ENCODE measurements around the gene KLF11.

KLF11 gene

DNA sequence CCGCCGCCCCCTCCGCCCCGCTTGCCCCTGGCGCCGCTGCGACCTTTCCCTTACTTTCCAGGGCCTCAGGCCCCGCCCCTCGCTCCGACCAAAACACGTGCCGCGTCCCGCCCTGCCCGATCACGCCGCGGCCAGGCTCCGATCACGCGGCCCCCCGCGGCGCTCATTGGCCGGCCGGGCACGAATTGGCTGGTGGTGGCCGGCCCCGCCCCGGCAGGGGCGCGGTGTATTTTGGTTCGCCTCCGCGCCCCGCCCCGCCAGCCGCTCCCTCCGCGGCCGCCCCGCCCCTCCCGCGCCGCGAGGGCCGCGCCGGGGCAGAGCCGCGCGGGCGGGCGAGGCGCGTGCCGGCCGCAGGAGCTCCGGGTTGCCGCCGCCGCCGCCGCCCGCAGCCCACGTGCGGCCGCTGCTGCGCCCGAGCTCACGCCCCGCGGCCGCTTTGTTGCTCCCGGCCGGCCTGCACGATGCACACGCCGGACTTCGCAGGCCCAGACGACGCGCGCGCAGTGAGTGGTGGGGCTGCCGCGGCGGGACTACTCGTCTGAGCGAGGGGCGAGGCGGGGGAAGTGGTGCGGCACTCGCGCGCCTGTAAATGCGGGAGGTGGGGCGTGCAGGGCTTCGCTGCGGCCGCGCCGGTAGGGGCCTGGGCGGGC is at the start of gene KLF11:
KLF11 (plus strand) TSS at position 295 of the 650 bp plus-strand sequence; CDS start at position 462, 167 bp downstream.
- peak; percentile 61 for DNase-seq (ENCODE audit: low read depth)

DNA sequence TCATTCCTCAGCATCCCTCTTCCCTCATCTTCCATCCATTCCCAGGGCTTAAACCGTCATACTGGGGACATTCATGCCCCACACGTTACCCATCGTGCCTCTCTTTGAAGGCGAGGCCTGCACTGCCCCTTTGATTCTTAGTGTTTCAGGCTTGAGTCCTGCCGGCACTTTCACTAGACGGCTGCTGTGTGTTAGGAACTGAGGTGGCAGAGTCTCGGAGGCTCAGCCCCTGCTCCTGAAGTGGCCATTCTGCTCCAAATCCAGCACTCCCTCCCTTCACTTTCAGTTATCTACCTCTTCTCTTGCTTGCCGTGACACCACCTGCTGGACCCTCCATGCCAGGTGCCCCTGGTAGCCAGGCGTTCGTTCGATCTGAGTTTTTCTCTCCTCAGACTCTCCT is 48.9 kb upstream of the KLF11 start:
- no peak for DNase-seq (ENCODE audit: low read depth)

DNA sequence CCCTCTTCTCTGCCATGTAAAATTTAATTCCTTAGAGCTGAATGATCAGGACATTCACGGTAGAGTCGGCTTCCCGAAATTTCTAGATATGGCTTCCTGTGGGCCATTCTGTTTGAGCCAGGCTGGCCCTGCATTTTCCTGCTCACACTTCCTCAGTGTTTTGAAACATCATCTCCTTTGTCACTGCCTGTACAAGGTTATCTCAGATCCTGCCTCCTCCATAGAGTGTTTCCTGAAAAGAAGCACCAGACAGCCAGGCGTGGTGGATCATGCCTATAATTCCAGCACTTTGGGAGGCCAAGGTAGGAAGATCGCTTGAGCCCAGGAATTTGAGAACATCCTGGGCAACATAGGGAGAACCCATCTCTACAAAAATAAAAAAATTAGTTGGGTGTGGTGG is 48.3 kb upstream of the KLF11 start:
- no peak for DNase-seq (ENCODE audit: low read depth)

DNA sequence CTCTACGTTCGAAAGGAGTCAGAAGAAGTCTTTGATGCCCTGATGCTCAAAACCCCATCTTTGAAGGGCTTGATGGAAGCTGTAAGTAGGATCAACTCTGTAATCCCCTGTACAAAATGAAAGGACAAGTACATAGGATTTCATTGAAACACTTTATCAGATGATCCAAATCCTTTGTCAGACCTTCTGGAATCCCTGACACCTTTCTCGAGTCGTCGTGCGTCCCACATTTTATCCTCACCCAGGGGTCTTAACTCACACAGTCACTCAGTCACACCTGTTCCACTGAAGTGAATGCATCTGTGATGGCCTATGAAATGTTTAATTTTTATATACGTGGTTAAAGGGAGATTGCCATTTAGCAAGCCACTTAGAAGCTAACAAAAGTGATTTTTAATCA is 47.0 kb upstream of the KLF11 start:
- no peak for DNase-seq (ENCODE audit: low read depth)

DNA sequence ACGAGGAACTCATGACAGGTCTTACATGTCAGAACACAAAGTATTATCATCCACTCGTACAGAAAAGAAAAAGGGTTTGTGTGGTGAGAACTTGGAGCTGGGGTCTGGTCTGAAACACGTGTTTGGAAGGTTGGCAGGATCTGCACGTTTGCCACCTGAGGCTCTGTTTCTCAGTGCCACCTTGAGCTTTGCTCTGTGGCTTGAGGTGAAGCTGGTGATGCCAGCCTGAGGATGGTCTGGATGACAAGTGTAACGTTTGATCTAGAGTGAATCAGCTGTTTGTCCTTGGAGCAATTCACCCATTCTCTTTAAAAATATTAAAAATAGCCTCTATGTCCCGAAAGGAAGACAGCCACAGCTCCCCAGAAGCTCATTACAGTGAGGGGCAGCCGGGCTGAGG is 45.4 kb upstream of the KLF11 start:
- no peak for DNase-seq (ENCODE audit: low read depth)

DNA sequence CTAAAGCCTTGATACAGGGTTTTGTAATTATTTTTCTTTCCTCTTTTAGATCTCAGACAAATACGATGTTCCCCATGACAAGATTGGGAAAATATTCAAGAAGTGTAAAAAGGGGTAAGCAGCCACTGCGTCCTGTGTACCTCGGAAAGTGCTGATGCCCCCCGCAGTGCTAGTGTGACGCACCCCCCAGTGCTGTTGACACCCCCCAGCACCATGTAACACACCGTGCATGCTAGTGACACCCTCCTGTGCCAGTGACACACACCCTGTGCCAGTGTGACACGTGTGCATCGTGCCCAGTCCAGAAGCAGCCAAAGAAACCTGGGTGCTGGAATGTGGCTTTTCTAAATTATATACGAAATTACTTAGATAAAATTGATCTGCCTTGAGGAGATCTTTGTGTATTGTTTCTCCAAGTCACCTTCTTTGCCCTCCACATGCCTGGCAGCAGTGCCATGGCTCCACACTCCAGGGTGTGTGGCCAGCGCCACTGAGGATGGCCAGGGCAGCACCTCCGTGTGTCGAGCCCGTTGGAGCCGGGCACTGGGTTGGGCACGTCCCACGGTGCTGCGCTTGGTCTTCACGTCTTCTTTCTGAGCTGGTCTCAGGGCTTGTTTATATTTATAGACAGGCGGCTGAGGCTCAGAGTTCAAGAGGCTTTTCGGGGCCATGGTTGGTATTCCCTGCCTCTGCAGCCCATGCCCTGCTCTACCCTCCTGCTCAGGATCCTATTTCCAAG is 44.3 kb upstream of the KLF11 start:
- DNase-seq (ENCODE audit: low read depth): no peak

DNA sequence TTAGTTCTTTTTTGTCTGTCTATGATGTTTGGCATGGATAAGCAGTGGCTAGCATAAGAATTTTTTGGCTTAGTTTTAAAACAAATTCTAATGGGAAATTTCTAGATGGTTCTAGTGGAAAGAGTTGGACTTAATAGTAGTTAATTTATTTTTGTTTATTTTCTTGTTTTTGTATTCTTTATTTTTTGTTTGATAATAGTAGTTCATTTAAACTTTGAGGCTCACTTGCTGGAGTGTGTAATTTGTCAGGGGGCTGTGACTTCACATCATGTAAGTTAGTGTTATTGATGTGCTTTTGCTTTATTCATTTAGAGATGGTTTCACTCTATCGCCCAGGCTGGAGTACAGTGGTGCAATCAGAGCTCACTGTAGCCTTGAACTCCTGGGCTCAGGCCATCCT is 43.7 kb upstream of the KLF11 start:
- DNase-seq (ENCODE audit: low read depth): no peak

DNA sequence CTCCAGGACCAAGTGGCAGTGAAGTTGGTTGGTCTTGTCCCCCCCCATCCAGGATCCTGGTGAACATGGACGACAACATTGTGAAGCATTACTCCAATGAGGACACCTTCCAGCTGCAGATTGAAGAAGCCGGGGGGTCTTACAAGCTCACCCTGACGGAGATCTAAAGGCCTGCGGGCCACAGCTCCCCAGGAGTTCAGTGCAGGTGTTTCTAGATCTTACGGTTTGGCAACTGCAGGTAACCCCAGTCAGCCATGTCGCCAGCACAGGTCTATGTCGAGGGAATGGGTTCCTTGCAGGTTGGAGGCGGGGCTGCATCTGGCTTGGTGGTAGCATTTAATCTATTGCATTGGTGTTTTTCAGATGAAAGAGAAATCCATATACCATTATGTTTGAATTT is 42.8 kb upstream of the KLF11 start:
- DNase-seq (ENCODE audit: low read depth): no peak

DNA sequence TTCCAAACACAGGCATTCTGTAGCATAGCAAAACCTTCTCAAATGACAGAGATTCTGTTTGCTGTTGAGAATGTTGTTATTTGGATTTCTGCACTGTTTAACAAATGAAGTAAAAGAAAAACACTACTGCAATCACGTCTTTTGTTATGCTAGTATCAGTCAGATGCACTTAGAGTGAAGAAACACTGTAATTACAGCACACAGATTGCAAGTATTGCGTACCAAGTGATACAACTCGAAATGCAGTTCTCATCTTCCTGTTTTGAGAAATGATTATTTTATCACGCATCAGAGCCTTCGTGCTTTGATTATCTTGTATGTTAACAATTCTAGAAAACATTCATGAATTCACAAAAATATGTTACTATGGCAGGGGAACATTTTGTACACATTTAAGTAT is 41.8 kb upstream of the KLF11 start:
- DNase-seq (ENCODE audit: low read depth): no peak

DNA sequence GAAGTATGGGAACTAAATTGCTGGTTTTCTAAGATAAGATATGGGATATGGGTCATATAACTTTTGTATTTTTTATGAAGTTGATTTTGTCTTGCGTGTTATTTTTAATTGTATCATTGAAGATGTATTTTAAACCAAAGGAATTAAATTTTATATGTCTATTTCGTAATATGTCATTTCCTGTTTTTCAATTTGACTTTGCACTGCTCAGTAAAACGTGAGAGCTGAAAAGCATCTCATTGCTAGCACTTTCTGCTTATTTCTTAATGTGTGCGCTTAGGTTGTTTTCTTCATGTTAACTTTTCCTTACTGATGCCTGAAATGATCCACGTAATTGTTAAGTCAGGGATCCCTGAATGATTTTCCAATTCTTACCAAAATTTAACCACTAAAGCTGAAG is 41.2 kb upstream of the KLF11 start:
- DNase-seq (ENCODE audit: low read depth): no peak

DNA sequence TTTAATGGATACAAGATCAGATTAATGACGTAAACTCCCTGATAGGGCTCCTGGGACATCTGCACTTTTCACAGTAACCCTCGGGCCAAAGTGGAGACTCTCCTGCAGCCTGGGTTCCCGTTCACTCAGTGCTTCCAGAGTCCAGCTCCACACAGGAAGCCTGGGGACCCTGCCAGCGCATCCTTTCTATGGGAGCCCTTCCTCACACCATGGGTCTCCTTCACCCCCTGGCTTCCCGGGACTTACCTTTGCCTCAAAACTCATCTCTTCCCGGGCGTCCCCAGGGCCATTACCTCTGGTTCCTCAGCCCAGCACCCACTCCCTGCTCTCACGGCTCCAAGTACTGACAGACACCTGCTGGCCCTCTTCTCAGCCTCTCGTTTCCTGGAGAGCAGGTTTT is 40.7 kb upstream of the KLF11 start:
- DNase-seq (ENCODE audit: low read depth): no peak

DNA sequence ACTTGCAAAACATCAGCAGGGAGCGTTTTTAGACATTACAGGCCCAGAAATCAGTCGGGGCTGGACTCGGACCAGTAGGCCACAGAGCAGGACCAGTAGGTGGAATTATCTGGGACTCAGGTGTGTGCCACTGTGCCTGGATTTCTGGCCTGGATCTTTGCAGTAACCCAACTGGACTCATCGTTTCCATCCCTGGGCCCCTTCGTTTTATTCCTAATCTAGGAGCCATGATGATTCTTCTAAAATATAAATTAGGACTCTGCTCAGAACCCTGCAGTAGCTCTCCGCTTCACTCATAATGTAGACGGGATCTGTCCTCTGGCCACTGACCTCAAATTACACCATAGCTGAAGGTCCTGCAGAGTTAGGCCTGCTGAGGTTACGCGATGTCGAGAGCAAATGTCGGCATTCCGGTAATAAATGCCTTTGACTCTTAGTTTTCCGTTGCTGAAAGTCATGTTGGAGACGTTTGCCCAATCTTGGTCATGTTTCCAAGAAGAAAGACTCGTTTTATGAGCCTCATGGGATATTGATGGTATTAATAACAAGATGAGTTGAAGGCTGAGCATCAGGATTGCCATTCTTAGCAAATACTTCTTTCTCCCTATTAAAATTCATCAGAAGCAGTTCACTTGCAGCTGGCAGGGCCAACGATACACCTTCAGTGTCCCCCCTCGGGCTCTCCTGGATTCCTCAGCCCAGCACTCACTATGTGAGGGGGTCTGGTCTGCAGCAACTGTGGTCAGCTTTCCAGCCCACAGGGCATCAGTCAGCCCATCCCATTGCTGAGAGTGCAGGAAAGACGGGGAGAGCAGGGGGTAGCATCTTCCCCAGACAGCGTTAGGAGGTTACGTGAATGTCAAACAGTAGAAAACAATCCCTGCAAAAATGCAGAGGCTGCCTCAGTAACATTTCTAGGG is 39.9 kb upstream of the KLF11 start:
- no peak for DNase-seq (ENCODE audit: low read depth)

DNA sequence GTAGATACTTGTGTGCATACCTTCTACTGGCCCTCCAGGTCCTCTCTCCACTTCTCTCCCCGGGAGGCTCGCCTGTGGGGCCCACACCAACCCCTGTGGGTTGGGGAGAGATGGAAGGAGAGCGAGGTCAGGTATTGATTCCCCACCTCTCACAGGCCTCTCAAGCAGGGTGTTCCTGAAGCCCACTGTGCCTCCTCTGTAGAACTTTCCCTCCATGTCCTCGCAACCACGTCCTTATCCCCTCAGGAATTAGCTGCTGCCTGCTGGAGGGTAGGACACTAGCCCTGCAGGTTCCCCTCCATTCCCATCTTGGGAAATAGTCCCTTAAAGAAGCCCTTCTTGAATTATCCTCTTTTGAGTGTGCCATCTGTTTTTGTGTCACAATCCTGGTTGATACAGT is 38.9 kb upstream of the KLF11 start:
- no peak for DNase-seq (ENCODE audit: low read depth)

DNA sequence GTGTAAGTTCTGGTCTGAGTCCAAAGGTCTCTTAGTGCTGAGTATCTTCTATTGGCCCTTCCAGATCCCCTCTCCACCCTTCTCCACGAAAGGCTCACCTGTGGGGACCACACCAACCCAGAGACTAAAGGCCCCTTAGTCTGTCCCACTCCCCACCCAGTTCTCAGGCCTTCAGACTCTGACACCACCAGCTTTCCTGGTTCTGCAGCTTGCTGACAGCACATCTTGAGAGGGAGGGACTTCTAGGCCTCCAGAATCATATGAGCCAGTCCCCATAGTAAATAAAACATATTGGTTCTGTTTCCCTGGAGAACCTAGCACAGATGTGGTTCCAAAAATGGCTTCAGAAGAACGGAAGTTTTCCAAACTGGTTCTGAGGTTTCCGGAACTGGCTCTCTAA is 38.5 kb upstream of the KLF11 start:
- no peak for DNase-seq (ENCODE audit: low read depth)

DNA sequence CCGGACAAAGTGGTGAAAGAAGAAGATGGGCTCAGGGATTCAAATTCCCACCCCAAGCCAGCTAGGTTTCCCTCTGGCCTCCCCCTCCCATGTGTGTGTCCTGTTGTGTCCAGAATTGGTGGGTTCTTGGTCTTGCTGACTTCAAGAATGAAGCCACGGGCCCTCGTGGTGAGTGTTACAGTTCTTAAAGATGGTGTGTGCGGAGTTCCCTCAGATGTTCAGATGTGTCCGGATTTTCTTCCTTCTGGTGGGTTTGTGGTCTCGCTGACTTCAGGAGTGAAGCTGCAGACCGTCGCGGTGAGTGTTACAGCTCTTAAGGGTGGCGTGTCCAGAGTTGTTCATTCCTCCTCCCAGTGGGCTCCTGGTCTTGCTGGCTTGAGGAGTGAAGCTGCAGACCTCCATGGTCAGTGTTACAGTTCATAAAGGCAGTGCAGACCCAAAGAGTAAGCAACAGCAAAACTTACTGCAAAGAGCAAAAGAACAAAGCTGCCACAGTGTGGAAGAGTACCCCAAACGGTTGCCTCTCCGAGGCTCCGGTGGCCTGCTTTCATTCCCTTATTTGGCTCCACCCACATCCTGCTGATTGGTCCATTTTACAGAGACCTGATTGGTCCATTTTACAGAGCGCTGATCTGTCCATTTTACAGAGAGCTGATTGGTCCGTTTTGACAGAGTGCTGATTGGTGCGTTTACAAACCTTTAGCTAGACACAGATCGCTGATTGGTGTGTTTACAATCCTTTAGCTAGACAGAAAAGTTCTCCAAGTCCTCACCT is 37.7 kb upstream of the KLF11 start:
- no peak for DNase-seq (ENCODE audit: low read depth)

DNA sequence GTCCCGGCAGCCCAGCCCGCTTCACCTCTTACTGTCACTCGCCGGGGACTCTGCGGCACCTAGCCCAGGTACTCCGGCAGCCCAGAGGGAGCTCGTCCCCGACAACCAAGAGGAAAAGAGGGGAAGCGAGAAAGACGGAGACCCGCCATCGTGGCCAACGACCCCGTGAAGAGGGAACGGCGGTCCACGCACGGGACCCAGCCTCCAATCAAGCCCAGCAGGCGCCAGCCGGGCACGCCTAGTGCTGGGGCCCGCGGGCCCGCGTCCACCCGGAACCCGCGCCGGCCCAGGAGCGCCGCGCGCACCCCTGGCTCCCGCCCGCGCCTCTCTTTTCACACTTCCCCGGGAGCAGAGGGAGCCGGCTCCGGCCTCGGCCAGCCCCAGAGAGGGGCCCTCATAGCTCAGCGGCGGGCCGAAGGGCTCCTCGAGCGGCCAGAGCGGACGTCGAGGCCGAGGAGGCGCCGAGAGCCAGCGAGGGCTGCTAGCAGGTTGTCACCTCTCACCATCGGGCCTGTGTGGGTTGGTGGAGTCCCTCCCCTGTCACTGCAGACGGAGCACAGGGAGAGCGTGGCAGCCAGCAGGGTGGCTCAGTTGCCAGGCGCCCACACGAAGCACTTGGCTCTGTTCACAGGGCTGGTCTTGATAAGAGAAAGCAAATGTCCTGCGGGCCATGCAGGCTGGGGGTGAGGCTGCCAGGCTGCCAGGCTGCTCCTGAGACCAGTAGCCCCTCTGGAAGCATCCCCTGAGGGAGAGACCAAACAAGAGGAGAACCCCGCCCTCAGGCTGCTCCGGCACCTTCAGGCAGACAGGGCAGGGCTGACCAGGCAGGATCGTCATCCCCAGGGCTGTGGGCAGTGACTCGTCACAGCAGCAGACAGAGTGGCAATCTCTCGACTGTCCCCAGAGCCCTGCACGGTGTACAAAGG is 36.9 kb upstream of the KLF11 start:
- DNase-seq (ENCODE audit: low read depth): no peak

DNA sequence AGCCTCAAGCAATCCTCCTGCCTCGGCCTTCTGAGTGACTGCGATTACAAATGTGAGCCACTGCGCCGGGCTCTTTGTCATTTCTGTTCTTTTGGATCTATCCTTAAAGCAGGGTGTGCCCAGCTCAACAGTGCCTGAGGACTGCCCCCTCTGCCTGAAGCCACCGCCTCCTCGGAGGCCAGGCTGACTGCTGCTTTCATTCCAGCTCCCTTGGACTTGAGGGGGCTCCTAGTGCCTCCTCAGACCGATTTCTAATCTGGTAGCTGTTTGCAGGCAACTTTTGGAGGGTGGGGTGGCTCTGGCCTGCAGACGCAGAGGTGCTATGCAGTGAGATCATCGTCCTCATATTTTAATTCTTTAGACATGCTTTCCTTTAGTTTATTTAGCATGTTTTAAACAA is 35.9 kb upstream of the KLF11 start:
- DNase-seq (ENCODE audit: low read depth): no peak

DNA sequence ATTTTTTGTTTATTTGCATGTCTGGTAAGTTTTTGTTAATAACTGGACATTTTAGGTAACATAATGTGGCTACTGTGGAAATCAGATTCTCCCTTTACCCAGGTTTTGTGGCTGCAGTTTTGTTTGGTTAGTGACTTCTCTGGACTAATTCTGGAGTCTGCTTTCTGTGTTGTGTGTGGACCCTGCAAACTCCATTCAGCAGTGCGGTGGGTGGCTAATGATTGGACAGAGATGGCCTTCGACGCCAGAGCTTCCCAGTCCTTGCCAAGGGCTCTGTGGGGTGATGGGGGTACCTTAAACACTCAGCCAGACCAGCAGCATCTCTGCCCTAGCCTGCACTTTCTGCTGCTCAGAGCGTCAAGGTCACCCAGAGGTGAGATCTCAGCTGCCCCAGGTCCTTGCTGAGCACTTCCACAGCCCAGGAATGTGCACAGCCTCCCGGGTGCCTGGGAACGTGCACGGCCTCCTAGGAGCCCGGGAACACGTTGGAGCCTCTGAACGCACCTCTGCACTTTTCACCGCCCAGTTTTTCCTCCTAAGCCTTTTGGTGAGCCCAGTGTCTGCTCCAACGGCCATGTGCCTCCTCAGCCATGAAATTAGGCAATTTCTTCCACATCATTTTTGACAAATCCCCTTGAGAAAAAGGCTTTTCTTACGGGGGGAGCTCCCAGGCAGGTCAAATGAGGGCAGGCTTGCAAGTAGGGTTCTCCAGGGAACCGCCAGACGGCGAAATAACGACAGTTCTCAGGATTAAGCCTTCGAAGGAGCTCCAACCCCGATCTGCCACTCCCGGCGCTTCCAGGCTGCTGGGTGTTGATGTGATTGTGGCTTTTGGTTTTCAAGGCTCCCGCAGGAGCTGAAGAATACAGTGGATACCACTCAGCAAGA is 35.2 kb upstream of the KLF11 start:
- DNase-seq (ENCODE audit: low read depth): no peak

DNA sequence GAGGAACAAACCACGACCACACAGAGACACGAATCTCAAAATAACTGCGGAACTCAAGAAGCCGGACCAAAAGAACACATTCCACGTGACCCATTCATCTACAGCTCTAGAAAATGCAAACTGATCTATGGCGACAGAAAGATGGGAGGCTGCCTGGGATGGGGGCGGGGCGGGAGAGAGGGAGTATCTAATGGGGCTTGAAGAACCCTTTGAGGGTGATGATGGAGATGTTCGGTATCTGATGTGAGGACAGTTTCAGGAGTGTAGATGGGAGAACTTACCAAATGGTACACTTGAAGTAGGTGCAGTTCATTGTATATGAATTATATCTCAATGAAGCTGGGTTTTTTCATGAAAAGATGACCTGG is 34.6 kb upstream of the KLF11 start:
- no peak for DNase-seq (ENCODE audit: low read depth)

DNA sequence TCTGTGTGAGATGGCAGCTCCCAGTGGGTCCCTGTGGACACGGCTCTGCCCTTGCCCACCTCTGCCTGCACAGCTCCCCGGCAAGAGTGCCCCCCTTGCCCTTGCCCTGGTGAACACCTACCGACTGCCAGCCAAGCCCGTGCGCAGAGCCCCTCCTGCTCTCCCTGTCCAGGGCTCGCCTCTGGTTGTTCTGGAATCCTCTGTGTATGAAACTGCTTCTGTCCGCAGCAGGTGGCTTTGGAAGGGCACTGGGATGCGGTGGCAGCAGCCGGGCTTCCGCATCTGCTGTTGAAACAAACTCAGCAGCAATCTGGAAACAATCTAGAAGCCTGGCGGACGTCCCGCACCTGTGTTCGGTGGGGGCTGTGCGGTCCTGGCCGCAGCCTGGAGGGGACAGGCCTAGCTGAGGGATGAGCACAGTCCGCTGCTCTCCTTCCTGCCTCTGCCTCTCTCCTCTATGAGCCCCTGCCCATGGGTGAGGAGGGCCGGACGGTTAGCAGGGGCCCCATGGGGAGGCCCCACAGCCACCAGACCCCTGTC is 34.0 kb upstream of the KLF11 start:
- no peak for DNase-seq (ENCODE audit: low read depth)
